Astrocyte (in vitro differentiated cells and primary cell): ENCODE measurements around the gene CAP1. TPM values are rescaled to one million over a fixed set of nuclear protein-coding genes. Genes with fewer than 3 reads are reported as not detected.

ENCODE experiments used
- DNase-seq: peaks from one replicate; pipeline ENCODE4 v3.0.0-alpha.2; 2010; ENCODE audit warnings: low read depth
- FAIRE-seq: peaks from 2 replicates; lab custom pipeline; 2011; peaks lifted over from hg19 to GRCh38; lab: Jason Lieb, UNC
- H2AFZ ChIP-seq: 2 replicates; pipeline ENCODE4 v1.6.0; 2012; ENCODE audit warnings: low read depth, low read length, inconsistent platforms
- H3K27ac ChIP-seq: 2 replicates; pipeline ENCODE4 v1.5.1; 2011; ENCODE audit warnings: low read depth, low read length, inconsistent platforms
- H3K27me3 ChIP-seq: 2 replicates; pipeline ENCODE4 v1.6.0; 2011; ENCODE audit warnings: low read length, inconsistent platforms; ENCODE audit not compliant: insufficient read depth
- H3K36me3 ChIP-seq: 2 replicates; pipeline ENCODE4 v1.5.1; 2011; ENCODE audit warnings: low read length, inconsistent platforms; ENCODE audit not compliant: insufficient read depth
- H3K4me1 ChIP-seq: 2 replicates; pipeline ENCODE4 v1.5.1; 2011; ENCODE audit warnings: low read length, inconsistent platforms; ENCODE audit not compliant: insufficient read depth
- H3K4me2 ChIP-seq: 2 replicates; pipeline ENCODE4 v1.6.0; 2012; ENCODE audit warnings: low read length, inconsistent platforms
- H3K4me3 ChIP-seq: 2 replicates; pipeline ENCODE4 v1.5.1; 2011; ENCODE audit warnings: low read depth, mild to moderate bottlenecking, low read length, inconsistent platforms; ENCODE audit not compliant: insufficient read depth
- H3K79me2 ChIP-seq: 2 replicates; pipeline ENCODE4 v1.6.0; 2012; ENCODE audit warnings: mild to moderate bottlenecking, low read length, inconsistent platforms; ENCODE audit not compliant: insufficient read depth
- H3K9ac ChIP-seq: 2 replicates; pipeline ENCODE4 v1.6.0; 2012; ENCODE audit warnings: mild to moderate bottlenecking, low read length, inconsistent platforms
- H3K9me3 ChIP-seq: 2 replicates; pipeline ENCODE4 v1.5.1; 2012; ENCODE audit warnings: low read depth, mild to moderate bottlenecking, low read length, inconsistent platforms; ENCODE audit not compliant: insufficient read depth
- H4K20me1 ChIP-seq: 2 replicates; pipeline ENCODE4 v1.6.0; 2012; ENCODE audit warnings: low read length, inconsistent platforms; ENCODE audit not compliant: insufficient read depth
- H3K27ac Mint-ChIP-seq: one replicate; pipeline ENCODE4 v1.8.0; 2021; ENCODE audit warnings: mild to moderate bottlenecking, mixed read lengths; ENCODE audit not compliant: unreplicated experiment
- H3K27me3 Mint-ChIP-seq: one replicate; pipeline ENCODE4 v1.8.0; 2021; ENCODE audit warnings: low read depth, mixed read lengths; ENCODE audit not compliant: unreplicated experiment
- H3K36me3 Mint-ChIP-seq: one replicate; pipeline ENCODE4 v1.8.0; 2021; ENCODE audit warnings: low read depth, mixed read lengths; ENCODE audit not compliant: unreplicated experiment
- H3K4me1 Mint-ChIP-seq: one replicate; pipeline ENCODE4 v1.8.0; 2021; ENCODE audit warnings: low read depth, mixed read lengths; ENCODE audit not compliant: unreplicated experiment
- H3K4me3 Mint-ChIP-seq: one replicate; pipeline ENCODE4 v1.8.0; 2021; ENCODE audit warnings: mild to moderate bottlenecking, moderate library complexity, mixed read lengths; ENCODE audit not compliant: unreplicated experiment
- H3K9me3 Mint-ChIP-seq: one replicate; pipeline ENCODE4 v1.8.0; 2021; ENCODE audit warnings: mild to moderate bottlenecking, mixed read lengths; ENCODE audit not compliant: unreplicated experiment
- EZH2 ChIP-seq: IDR thresholded peaks from 2 replicates; pipeline ENCODE4 v1.6.1; 2012; ENCODE audit warnings: mild to moderate bottlenecking, low read length, inconsistent platforms; ENCODE audit not compliant: insufficient read depth
- total RNA-seq: library from RNA; stranded (reverse); gene quantifications from 2 replicates; pipeline ENCODE4 v1.2.1, GENCODE V29; 2021
- TF ChIP-seq, protein P1 (sequence below): IDR thresholded peaks from 2 replicates; pipeline ENCODE4 v1.5.1; 2011; ENCODE audit warnings: low read depth, mild to moderate bottlenecking, inconsistent platforms, low read length, moderate library complexity; ENCODE audit not compliant: insufficient read depth

The CAP1 gene
- total RNA-seq, 1 donor from 2014 or later, result 930 TPM

DNA sequence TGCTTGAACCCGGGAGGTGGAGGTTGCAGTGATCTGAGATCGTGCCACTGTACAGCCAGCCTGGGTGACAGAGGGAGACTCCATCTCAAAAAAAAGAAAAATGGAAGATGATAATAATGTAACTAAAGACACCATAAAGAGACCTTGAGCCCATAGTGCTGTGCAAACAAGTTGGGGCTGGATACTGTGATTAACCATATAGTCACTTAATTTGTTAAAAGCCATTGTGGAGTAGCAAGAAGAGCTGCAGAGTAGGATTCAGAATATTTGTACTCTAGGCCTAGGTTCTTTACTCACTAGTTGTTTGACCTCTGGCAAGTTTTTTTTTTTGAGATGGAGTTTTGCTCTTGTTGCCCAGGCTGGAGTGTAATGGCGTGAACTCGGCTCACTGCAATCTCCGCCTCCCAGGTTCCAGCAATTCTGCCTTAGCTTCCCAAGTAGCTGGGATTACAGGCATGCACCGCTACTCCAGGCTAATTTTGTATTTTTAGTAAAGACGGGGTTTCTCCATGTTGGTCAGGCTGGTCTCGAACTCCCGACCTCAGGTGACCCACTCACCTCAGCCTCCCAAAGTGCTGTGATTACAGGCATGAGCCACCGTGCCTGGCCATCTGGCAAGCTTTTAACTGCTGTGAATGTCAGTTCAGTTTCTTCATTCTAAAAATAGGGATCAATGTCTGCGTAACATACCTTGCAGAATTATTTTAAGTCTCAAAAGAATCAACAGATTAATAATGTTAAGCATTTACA, 12.8 kb downstream of the CAP1 start:
- H3K4me3 ChIP-seq, result no peak overlapping the region

DNA sequence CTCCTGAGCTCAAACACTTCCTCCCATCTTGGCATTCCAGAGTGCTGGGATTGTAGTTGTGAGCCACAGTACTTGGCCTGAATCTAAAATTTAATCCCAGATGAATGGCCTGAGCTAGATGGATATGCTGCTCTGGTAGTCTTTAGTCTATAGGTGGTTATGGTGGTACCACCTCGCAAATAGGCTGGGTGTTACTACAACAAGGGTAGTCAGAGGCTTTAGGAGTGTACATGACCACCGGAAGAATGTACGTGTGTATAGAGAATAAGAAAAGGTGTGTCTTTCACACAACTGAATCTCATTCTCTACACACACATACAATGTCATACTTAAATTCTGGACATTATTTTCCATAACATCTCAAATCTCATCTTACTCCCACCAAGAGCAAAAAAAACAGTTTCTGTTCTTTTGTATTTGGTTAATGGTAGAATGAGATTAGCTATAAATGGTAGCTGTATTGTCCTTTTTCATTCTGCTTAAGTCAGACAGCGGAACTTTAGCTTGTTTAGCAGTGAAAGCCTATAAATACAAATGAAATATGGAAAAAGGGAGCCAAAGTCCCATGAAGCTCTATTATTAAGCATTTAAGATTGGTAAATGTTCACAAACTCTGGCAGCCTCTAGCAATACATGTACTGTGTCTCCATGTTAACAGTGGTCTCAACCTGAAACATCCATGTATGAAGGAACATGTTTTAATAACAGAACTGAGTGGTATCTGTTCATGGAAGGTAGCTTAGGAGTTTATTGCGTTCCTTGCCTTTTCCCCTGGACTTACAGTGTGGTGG, 16.2 kb downstream of the CAP1 start:
- Mint-ChIP-seq H3K9me3 (no peaks in the 10 kb centered on the region), H3K4me1 (peaks cover 52% of the 10 kb centered on the region), H3K27ac (peak overlapping the region; percentile 7), H3K27me3 (no peaks in the 10 kb centered on the region), H3K4me3 (no peak overlapping the region), H3K36me3 (peaks cover 12% of the 10 kb centered on the region)
- H3K9me3 ChIP-seq, result no peaks in the 10 kb centered on the region
- H3K4me3 ChIP-seq, result no peak overlapping the region
- peaks cover 37% of the 10 kb centered on the region for H3K36me3 ChIP-seq
- no peak overlapping the region for H3K9ac ChIP-seq
- H3K27me3 ChIP-seq, result no peaks in the 10 kb centered on the region
- no peak for TF ChIP-seq EZH2
- TF ChIP-seq, protein P1, sequence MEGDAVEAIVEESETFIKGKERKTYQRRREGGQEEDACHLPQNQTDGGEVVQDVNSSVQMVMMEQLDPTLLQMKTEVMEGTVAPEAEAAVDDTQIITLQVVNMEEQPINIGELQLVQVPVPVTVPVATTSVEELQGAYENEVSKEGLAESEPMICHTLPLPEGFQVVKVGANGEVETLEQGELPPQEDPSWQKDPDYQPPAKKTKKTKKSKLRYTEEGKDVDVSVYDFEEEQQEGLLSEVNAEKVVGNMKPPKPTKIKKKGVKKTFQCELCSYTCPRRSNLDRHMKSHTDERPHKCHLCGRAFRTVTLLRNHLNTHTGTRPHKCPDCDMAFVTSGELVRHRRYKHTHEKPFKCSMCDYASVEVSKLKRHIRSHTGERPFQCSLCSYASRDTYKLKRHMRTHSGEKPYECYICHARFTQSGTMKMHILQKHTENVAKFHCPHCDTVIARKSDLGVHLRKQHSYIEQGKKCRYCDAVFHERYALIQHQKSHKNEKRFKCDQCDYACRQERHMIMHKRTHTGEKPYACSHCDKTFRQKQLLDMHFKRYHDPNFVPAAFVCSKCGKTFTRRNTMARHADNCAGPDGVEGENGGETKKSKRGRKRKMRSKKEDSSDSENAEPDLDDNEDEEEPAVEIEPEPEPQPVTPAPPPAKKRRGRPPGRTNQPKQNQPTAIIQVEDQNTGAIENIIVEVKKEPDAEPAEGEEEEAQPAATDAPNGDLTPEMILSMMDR, result no peak
- peaks cover 98% of the 10 kb centered on the region for H4K20me1 ChIP-seq
- no peak overlapping the region for H3K4me2 ChIP-seq
- no peak for DNase-seq
- no peak for FAIRE-seq
- H3K27ac ChIP-seq, result no peak overlapping the region
- peaks cover 98% of the 10 kb centered on the region for H3K79me2 ChIP-seq
- peaks cover 25% of the 10 kb centered on the region for H3K4me1 ChIP-seq
- H2AFZ ChIP-seq, result no peak overlapping the region

More for the DNA sequence above, 12.8 kb downstream of the CAP1 start:
- Histone ChIP-seq H3K27ac (no peak overlapping the region), H3K4me2 (no peak overlapping the region), H3K4me1 (peaks cover 25% of the 10 kb centered on the region), H3K27me3 (no peaks in the 10 kb centered on the region), H4K20me1 (peaks cover 97% of the 10 kb centered on the region), H3K36me3 (peaks cover 19% of the 10 kb centered on the region), H3K9me3 (no peaks in the 10 kb centered on the region), H2AFZ (no peak overlapping the region), H3K9ac (no peak overlapping the region), H3K79me2 (peaks cover 98% of the 10 kb centered on the region)
- no peak for DNase-seq
- FAIRE-seq, result no peak
- H3K27me3 Mint-ChIP-seq, result no peaks in the 10 kb centered on the region
- peak overlapping the region; percentile 55 for H3K27ac Mint-ChIP-seq
- no peak overlapping the region for H3K4me3 Mint-ChIP-seq
- H3K9me3 Mint-ChIP-seq, result no peaks in the 10 kb centered on the region
- TF ChIP-seq, protein P1, result no peak
- TF ChIP-seq EZH2, result no peak
- H3K4me1 Mint-ChIP-seq, result peaks cover 45% of the 10 kb centered on the region
- peaks cover 6% of the 10 kb centered on the region for H3K36me3 Mint-ChIP-seq
